ENCODE results near the gene ZNF860.

Gene ZNF860

GRCh38 chr3:31981206-31982181 lies at the start of gene ZNF860, which contains the start of gene OSBPL10:
Gene ZNF860, plus strand, starts transcription at chr3:31981750. Its CDS starts 7,330 bp downstream, at chr3:31989080.
Gene OSBPL10, minus strand, starts transcription at chr3:31981262. Its CDS starts 83 bp downstream, at chr3:31981179.
- Histone ChIP-seq H3K9ac (ENCODE audit: low read length) (peak within 1 kb of the TSS; percentile 71), H3K4me1 (ENCODE audit: control insufficient read depth, insufficient read depth, low read length) (peaks cover 5% of the 10 kb centered on the region), H3K4me3 (ENCODE audit: low read length) (peak within 1 kb of the TSS; percentile 91), H3K9me3 (ENCODE audit: control insufficient read depth, low read length) (peaks cover 4% of the 10 kb centered on the region), H3K27me3 (replicated peaks; ENCODE audit: control insufficient read depth, insufficient read depth, low read length) (no peaks in the 10 kb centered on the region), H3K36me3 (ENCODE audit: control insufficient read depth, insufficient read depth, low read length, severe bottlenecking) (no peaks in the 10 kb centered on the region)
- DNase-seq (ENCODE audit: low read depth) = peak; percentile 97

DNA sequence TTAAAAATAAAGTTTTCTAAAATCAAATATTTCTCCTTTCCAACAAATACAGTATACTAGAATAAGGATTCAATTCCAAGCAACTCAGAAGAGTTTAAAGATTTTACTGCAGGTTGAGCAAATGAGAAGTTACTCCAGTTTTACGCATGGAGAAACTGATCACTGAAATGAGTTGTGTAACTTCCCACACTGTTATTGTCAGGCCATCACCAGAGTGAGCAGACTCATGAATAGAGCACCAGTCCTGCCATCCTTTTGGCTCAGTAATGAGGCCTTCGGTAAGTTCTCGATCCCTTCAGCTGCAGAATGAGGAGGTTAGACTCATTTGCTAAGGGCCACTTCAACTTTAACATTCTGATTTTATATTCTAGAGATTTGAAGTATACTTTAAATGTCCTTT lies 48.6 kb upstream of the ZNF860 start:
- no peak for DNase-seq (ENCODE audit: low read depth)
- Histone ChIP-seq H3K36me3 (ENCODE audit: control insufficient read depth, insufficient read depth, low read length, severe bottlenecking) (no peaks in the 10 kb centered on the region), H3K9ac (ENCODE audit: low read length) (no peak overlapping the region)

GRCh38 chr3:31934018-31934417 lies 47.5 kb upstream of the ZNF860 start:
- H3K9me3 ChIP-seq (ENCODE audit: control insufficient read depth, low read length) = no peaks in the 10 kb centered on the region
- peaks cover 16% of the 10 kb centered on the region for H3K4me1 ChIP-seq (ENCODE audit: control insufficient read depth, insufficient read depth, low read length)
- H3K9ac ChIP-seq (ENCODE audit: low read length) = no peak overlapping the region
- peak; percentile 46 for DNase-seq (ENCODE audit: low read depth)
- no peaks in the 10 kb centered on the region for H3K36me3 ChIP-seq (ENCODE audit: control insufficient read depth, insufficient read depth, low read length, severe bottlenecking)
- no peak overlapping the region for H3K4me3 ChIP-seq (ENCODE audit: low read length)
- H3K27me3 ChIP-seq (replicated peaks; ENCODE audit: control insufficient read depth, insufficient read depth, low read length) = no peaks in the 10 kb centered on the region

More for the DNA sequence above, 48.6 kb upstream of the ZNF860 start:
- H3K9me3 ChIP-seq (ENCODE audit: control insufficient read depth, low read length) = no peaks in the 10 kb centered on the region
- H3K4me1 ChIP-seq (ENCODE audit: control insufficient read depth, insufficient read depth, low read length) = peaks cover 16% of the 10 kb centered on the region
- no peak overlapping the region for H3K4me3 ChIP-seq (ENCODE audit: low read length)
- no peaks in the 10 kb centered on the region for H3K27me3 ChIP-seq (replicated peaks; ENCODE audit: control insufficient read depth, insufficient read depth, low read length)

GRCh38 chr3:31934866-31935265 lies 46.7 kb upstream of the ZNF860 start:
- Histone ChIP-seq H3K4me1 (ENCODE audit: control insufficient read depth, insufficient read depth, low read length) (peaks cover 16% of the 10 kb centered on the region), H3K36me3 (ENCODE audit: control insufficient read depth, insufficient read depth, low read length, severe bottlenecking) (no peaks in the 10 kb centered on the region), H3K9ac (ENCODE audit: low read length) (no peak overlapping the region), H3K4me3 (ENCODE audit: low read length) (no peak overlapping the region), H3K9me3 (ENCODE audit: control insufficient read depth, low read length) (no peaks in the 10 kb centered on the region), H3K27me3 (replicated peaks; ENCODE audit: control insufficient read depth, insufficient read depth, low read length) (no peaks in the 10 kb centered on the region)
- DNase-seq (ENCODE audit: low read depth) = no peak

GRCh38 chr3:31936420-31937060 lies 45.0 kb upstream of the ZNF860 start:
- peaks cover 16% of the 10 kb centered on the region for H3K4me1 ChIP-seq (ENCODE audit: control insufficient read depth, insufficient read depth, low read length)
- H3K9ac ChIP-seq (ENCODE audit: low read length) = no peak overlapping the region
- no peaks in the 10 kb centered on the region for H3K36me3 ChIP-seq (ENCODE audit: control insufficient read depth, insufficient read depth, low read length, severe bottlenecking)
- no peak overlapping the region for H3K4me3 ChIP-seq (ENCODE audit: low read length)
- DNase-seq (ENCODE audit: low read depth) = no peak
- no peaks in the 10 kb centered on the region for H3K9me3 ChIP-seq (ENCODE audit: control insufficient read depth, low read length)
- H3K27me3 ChIP-seq (replicated peaks; ENCODE audit: control insufficient read depth, insufficient read depth, low read length) = no peaks in the 10 kb centered on the region

DNA sequence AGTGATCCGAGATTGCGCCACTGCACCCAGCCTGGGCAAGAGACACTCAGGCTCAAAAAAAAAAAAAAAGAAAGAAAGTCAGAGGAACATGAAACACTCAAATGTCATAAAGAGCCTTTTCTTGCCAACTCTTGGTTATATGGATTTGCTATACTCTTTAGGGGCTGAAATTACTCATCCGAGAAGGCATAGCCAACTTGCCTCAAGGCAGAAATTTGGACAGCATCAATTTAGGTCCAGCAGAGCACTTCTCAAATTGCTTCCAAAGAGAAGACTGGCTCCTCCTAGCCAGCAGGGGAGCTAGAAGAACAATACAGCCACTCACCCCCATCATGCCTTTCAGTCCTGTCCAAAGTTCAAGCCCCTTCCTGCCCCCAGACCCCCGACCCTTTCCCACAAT lies 44.3 kb upstream of the ZNF860 start:
- Histone ChIP-seq H3K36me3 (ENCODE audit: control insufficient read depth, insufficient read depth, low read length, severe bottlenecking) (no peaks in the 10 kb centered on the region), H3K9me3 (ENCODE audit: control insufficient read depth, low read length) (no peaks in the 10 kb centered on the region), H3K27me3 (replicated peaks; ENCODE audit: control insufficient read depth, insufficient read depth, low read length) (no peaks in the 10 kb centered on the region), H3K4me3 (ENCODE audit: low read length) (no peak overlapping the region), H3K4me1 (ENCODE audit: control insufficient read depth, insufficient read depth, low read length) (peaks cover 16% of the 10 kb centered on the region), H3K9ac (ENCODE audit: low read length) (no peak overlapping the region)
- peak; percentile 67 for DNase-seq (ENCODE audit: low read depth)

GRCh38 chr3:31942446-31942845 lies 39.1 kb upstream of the ZNF860 start:
- Histone ChIP-seq H3K36me3 (ENCODE audit: control insufficient read depth, insufficient read depth, low read length, severe bottlenecking) (no peaks in the 10 kb centered on the region), H3K9ac (ENCODE audit: low read length) (no peak overlapping the region)
- DNase-seq (ENCODE audit: low read depth) = no peak

DNA sequence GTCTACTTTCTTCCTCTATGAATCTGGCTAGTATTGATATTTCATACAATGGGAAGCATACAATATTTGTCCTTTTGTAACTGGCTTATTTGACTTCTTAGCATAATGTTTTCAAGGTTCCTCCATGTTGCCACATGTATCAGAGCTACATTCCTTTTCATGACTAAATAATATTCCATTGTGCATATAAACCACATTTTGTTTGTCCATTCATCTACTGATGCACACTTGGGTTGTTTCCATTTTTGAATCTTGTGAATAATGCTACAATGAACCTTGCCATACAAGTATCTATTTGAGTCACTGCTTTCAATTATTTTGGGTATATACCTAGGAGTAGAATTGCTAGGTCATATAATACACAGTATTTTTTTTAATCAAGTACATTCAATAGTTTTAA lies 38.5 kb upstream of the ZNF860 start:
- peaks cover 16% of the 10 kb centered on the region for H3K4me1 ChIP-seq (ENCODE audit: control insufficient read depth, insufficient read depth, low read length)
- no peak overlapping the region for H3K4me3 ChIP-seq (ENCODE audit: low read length)
- no peaks in the 10 kb centered on the region for H3K36me3 ChIP-seq (ENCODE audit: control insufficient read depth, insufficient read depth, low read length, severe bottlenecking)
- no peak overlapping the region for H3K9ac ChIP-seq (ENCODE audit: low read length)
- H3K27me3 ChIP-seq (replicated peaks; ENCODE audit: control insufficient read depth, insufficient read depth, low read length) = no peaks in the 10 kb centered on the region
- DNase-seq (ENCODE audit: low read depth) = no peak
- no peaks in the 10 kb centered on the region for H3K9me3 ChIP-seq (ENCODE audit: control insufficient read depth, low read length)

More at GRCh38 chr3:31942446-31942845, 39.1 kb upstream of the ZNF860 start:
- Histone ChIP-seq H3K4me1 (ENCODE audit: control insufficient read depth, insufficient read depth, low read length) (peaks cover 15% of the 10 kb centered on the region), H3K4me3 (ENCODE audit: low read length) (no peak overlapping the region), H3K9me3 (ENCODE audit: control insufficient read depth, low read length) (no peaks in the 10 kb centered on the region), H3K27me3 (replicated peaks; ENCODE audit: control insufficient read depth, insufficient read depth, low read length) (no peaks in the 10 kb centered on the region)

- peak; percentile 78 for DNase-seq (ENCODE audit: low read depth)
- Histone ChIP-seq H3K9ac (ENCODE audit: low read length) (no peak overlapping the region), H3K27me3 (replicated peaks; ENCODE audit: control insufficient read depth, insufficient read depth, low read length) (no peaks in the 10 kb centered on the region), H3K4me1 (ENCODE audit: control insufficient read depth, insufficient read depth, low read length) (peaks cover 16% of the 10 kb centered on the region), H3K4me3 (ENCODE audit: low read length) (peak overlapping the region; percentile 14), H3K36me3 (ENCODE audit: control insufficient read depth, insufficient read depth, low read length, severe bottlenecking) (no peaks in the 10 kb centered on the region), H3K9me3 (ENCODE audit: control insufficient read depth, low read length) (peaks cover 4% of the 10 kb centered on the region)
These were observed 35.9 kb upstream of the ZNF860 start for GRCh38 chr3:31945738-31946052.

GRCh38 chr3:31946484-31947081 lies 35.0 kb upstream of the ZNF860 start:
- Histone ChIP-seq H3K4me3 (ENCODE audit: low read length) (no peak overlapping the region), H3K36me3 (ENCODE audit: control insufficient read depth, insufficient read depth, low read length, severe bottlenecking) (no peaks in the 10 kb centered on the region), H3K9me3 (ENCODE audit: control insufficient read depth, low read length) (peaks cover 4% of the 10 kb centered on the region), H3K27me3 (replicated peaks; ENCODE audit: control insufficient read depth, insufficient read depth, low read length) (no peaks in the 10 kb centered on the region), H3K9ac (ENCODE audit: low read length) (no peak overlapping the region), H3K4me1 (ENCODE audit: control insufficient read depth, insufficient read depth, low read length) (peaks cover 16% of the 10 kb centered on the region)
- DNase-seq (ENCODE audit: low read depth) = no peak

DNA sequence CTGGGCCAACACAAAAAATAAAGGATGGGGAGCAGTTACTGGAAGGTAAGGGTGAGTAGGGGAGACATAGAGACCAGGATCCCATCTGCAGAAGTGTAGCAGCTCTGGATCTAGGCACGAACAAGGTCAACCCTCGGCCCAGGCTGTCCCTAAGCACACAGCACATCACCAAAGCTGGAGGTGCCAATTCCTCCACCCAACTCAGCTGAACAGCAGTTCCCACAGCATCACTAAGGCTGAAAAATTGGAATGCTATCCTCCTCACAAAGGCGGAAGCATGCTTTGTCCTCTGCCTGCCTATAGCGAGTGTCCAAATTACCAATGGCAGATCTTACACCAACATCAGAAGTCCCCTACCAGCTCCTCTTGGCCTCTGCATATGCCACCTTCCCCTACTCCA lies 34.4 kb upstream of the ZNF860 start:
- H3K9me3 ChIP-seq (ENCODE audit: control insufficient read depth, low read length) = peaks cover 4% of the 10 kb centered on the region
- DNase-seq (ENCODE audit: low read depth) = no peak
- peaks cover 16% of the 10 kb centered on the region for H3K4me1 ChIP-seq (ENCODE audit: control insufficient read depth, insufficient read depth, low read length)
- no peaks in the 10 kb centered on the region for H3K36me3 ChIP-seq (ENCODE audit: control insufficient read depth, insufficient read depth, low read length, severe bottlenecking)
- H3K27me3 ChIP-seq (replicated peaks; ENCODE audit: control insufficient read depth, insufficient read depth, low read length) = no peaks in the 10 kb centered on the region
- H3K4me3 ChIP-seq (ENCODE audit: low read length) = no peak overlapping the region
- H3K9ac ChIP-seq (ENCODE audit: low read length) = no peak overlapping the region

Measured in adipocyte (in vitro differentiated cells).